ENCODE results near the gene MTHFSD. TPM values are rescaled to one million over a fixed set of nuclear protein-coding genes. Genes with fewer than 3 reads are reported as not detected.

Gene MTHFSD
- total RNA-seq, 2 donors from 2014 or later, result 10.3 to 12.4 TPM

GRCh38 chr16:86498671-86499439, 56.2 kb downstream of the MTHFSD start:
- intact Hi-C loops (cut with DNase I), result no loop called here
- no peak for DNase-seq
- ATAC-seq, result no peak

- intact Hi-C loops (cut with DNase I), result no loop called here
- ATAC-seq, result no peak
- DNase-seq, result no peak
These were observed 56.8 kb downstream of the MTHFSD start for GRCh38 chr16:86498155-86498670.

DNA sequence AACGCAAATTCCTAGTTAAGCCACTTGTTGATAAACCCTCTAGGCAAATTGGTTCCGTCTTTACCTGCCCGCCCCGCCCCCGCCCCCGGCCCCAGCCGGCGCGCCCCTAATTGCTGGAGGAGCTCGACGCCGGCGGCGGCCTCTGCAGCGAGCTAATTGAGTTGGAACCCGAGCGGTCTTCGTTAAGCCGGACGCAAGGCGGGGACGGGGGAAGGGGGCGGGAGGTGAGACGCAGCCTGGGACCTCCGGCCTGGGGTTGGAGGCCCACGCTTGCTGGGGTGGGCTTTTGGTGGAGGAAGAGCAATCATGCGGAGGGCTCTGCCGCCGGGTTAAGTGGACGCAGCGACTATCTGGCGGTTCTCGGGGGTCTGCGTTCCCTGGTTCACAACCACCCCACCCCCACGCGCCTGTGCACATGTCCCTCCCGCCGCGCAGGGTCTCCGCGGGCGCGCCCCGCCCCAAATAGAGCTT, 57.4 kb downstream of the MTHFSD start:
- ATAC-seq, result no peak
- intact Hi-C loops (cut with DNase I), result no loop called here
- DNase-seq, result no peak

- ATAC-seq (no peak), DNase-seq (no peak)
- intact Hi-C loops (cut with DNase I), result no loop called here
These were observed 58.0 kb downstream of the MTHFSD start for GRCh38 chr16:86496929-86497461.

- intact Hi-C loops (cut with DNase I), result no loop called here
- ATAC-seq, result no peak
These were observed 58.6 kb downstream of the MTHFSD start for GRCh38 chr16:86496262-86496928.

GRCh38 chr16:86495756-86496261, 59.2 kb downstream of the MTHFSD start:
- no peak for ATAC-seq
- intact Hi-C loops (cut with DNase I), result no loop called here

More at GRCh38 chr16:86496262-86496928, 58.6 kb downstream of the MTHFSD start:
- DNase-seq, result no peak

GRCh38 chr16:86495357-86495701, 59.7 kb downstream of the MTHFSD start:
- no peak for ATAC-seq
- intact Hi-C loops (cut with DNase I), result no loop called here
- no peak for DNase-seq

More at GRCh38 chr16:86495756-86496261, 59.2 kb downstream of the MTHFSD start:
- no peak for DNase-seq

DNA sequence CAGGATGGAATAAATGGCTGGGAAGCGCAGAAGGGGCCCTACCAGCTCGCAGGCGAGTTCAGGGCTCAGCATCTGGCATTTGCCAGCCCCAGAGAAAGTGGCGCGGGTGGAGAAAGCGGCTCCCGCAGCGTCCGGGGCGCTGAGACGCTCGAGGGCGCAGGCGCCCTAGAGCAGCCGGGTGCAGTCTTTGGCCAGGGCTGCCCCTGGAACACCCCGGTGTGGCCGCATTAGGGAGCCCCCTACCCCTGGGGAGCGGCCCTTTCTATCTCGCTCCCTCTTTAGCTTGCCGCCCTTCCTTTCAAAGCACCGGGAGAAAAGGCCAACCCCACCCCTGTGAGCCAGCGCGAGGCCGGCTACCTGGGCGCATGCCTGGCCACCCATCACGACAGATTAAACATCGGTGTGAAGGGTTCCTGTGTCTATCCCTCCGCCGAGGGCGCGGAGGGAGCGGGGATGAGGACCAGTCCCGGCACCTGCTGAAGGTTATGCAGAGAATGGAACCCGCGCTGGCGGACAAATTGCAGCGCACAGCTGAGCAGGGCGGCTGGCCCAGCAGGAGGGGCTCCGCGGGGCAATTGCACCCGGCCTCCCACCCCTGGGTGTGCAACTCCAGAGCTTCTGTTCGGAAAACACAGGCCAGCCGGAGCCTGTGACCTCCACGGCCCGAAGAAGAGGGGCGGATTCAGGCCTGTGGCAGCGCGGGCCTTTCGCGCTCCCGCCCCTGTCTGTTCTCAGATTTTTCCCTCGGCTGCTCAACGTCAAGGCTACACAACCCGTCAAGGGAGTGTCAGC, 60.3 kb downstream of the MTHFSD start:
- DNase-seq (no peak), ATAC-seq (no peak)
- intact Hi-C loops (cut with DNase I), result no loop called here

- intact Hi-C loops (cut with DNase I), result no loop called here
- no peak for DNase-seq
- ATAC-seq, result no peak
These were observed 60.9 kb downstream of the MTHFSD start for GRCh38 chr16:86494039-86494564.

GRCh38 chr16:86492961-86493629, 61.9 kb downstream of the MTHFSD start:
- ATAC-seq (no peak), DNase-seq (no peak)
- intact Hi-C loops (cut with DNase I), result no loop called here

- ATAC-seq (no peak), DNase-seq (no peak)
- intact Hi-C loops (cut with DNase I), result no loop called here
These were observed 62.6 kb downstream of the MTHFSD start for GRCh38 chr16:86492267-86492960.

- ATAC-seq (no peak), DNase-seq (no peak)
- intact Hi-C loops (cut with DNase I), result no loop called here
These were observed 63.4 kb downstream of the MTHFSD start for GRCh38 chr16:86491640-86492023.

- ATAC-seq (no peak), DNase-seq (no peak)
These were observed 64.0 kb downstream of the MTHFSD start for GRCh38 chr16:86490859-86491639.

DNA sequence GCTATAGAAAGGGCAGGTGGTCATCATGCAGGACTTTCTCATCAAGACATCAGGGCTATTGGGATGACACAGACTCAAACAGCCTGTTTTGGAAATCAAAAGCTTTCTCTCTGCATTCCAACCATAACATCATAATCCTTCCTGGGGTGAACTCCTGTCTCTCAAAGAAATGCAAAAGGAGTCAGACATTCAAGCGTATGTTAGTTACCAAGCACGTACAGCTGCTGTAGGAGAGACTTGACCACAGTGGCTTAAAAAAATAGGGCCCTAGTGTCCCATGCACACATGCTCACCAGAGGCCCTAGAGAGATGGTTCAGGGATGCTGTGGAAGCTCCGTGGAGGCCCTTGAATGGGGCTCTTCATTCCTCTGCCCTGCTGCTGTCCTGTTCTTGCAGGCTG, 69.3 kb downstream of the MTHFSD start:
- no peak for DNase-seq
- intact Hi-C loops (cut with DNase I), result no loop called here

More at GRCh38 chr16:86490859-86491639, 64.0 kb downstream of the MTHFSD start:
- intact Hi-C loops (cut with DNase I), result no loop called here

DNA sequence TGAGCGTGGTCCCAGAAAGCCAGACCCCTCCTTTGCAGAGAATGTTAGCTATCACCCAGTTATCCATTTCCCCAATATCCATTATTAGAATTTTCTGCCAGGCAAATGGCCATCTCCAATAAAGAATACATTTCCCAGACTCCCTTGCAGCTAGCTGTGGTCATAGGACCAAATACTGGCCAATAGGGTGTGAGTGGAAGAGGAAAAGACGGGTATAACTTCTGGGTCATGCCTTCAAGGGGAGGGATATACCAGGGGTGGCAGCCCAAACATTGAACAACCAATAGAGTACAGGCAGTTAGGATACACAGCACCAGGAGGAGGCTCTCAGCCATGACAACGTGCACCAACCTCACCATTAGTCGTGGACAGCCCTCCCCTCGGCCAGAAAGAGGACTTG, 70.8 kb downstream of the MTHFSD start:
- intact Hi-C loops (cut with DNase I), result no loop called here
- DNase-seq (no peak), ATAC-seq (no peak)

More for the DNA sequence above, 69.3 kb downstream of the MTHFSD start:
- ATAC-seq, result no peak

DNA sequence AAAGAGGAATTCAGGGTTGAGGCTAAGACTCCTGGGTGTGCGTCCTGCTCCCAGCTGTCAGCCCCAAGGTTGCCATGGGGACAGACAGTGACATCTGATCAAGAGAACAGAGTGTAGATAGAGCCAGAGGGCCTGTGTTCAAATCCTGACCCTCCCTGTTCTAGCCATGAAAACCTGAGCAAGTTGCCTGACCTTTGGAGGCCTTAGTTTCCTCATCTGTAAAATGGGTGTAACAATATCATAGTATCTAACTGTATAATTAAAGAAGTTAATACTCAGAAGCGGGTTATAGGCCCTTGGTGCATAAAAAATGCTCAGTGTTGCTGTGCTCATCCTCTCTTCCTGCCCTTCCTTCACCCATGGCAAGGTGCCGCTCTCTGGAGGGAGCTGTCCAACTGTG, 73.4 kb downstream of the MTHFSD start:
- DNase-seq, result no peak
- intact Hi-C loops (cut with DNase I), result no loop called here
- ATAC-seq, result no peak

- no peak for ATAC-seq
- intact Hi-C loops (cut with DNase I), result no loop called here
- DNase-seq, result no peak
These were observed 74.6 kb downstream of the MTHFSD start for GRCh38 chr16:86480444-86480843.

Data from left cardiac atrium (tissue), 4 donors.